ENCODE measurements around the gene NPR2.

Gene NPR2

GRCh38 chr9:35827486-35827885 is 36.1 kb downstream of the NPR2 start:
- no peaks in the 10 kb centered on the region for H3K36me3 ChIP-seq (ENCODE audit: insufficient read depth)
- no peak overlapping the region for H3K4me3 ChIP-seq (IDR thresholded peaks at IDR 0.05; ENCODE audit: insufficient read depth, low read depth, low read length)
- no peak overlapping the region for H3K4me2 ChIP-seq
- no peak overlapping the region for H3K9ac ChIP-seq
- no peak overlapping the region for H2AFZ ChIP-seq (ENCODE audit: low read depth)
- TF ChIP-seq CTCF (conservative IDR thresholded peaks at IDR 0.05; ENCODE audit: low read depth, low read length): no peak
- H4K20me1 ChIP-seq (ENCODE audit: insufficient read depth): no peaks in the 10 kb centered on the region
- peaks cover 16% of the 10 kb centered on the region for H3K4me1 ChIP-seq (ENCODE audit: low read depth, poor library complexity, severe bottlenecking)
- no peaks in the 10 kb centered on the region for H3K79me2 ChIP-seq (ENCODE audit: insufficient read depth, low read depth)
- no peaks in the 10 kb centered on the region for H3K27me3 ChIP-seq (ENCODE audit: insufficient read depth, low read depth)
- no peak overlapping the region for H3K27ac ChIP-seq

- TF ChIP-seq CTCF (conservative IDR thresholded peaks at IDR 0.05; ENCODE audit: low read depth, low read length): no peak
- Histone ChIP-seq H3K4me2 (peak within 1 kb of the TSS; percentile 74), H3K9ac (peak within 1 kb of the TSS; percentile 29; the same call in 1 of the 2 replicates), H3K4me1 (ENCODE audit: low read depth, poor library complexity, severe bottlenecking) (peaks cover 24% of the 10 kb centered on the region), H3K79me2 (ENCODE audit: insufficient read depth, low read depth) (no peaks in the 10 kb centered on the region), H2AFZ (ENCODE audit: low read depth) (peak within 1 kb of the TSS; percentile 93), H3K36me3 (ENCODE audit: insufficient read depth) (no peaks in the 10 kb centered on the region), H3K27me3 (ENCODE audit: insufficient read depth, low read depth) (no peaks in the 10 kb centered on the region), H3K4me3 (IDR thresholded peaks at IDR 0.05; ENCODE audit: insufficient read depth, low read depth, low read length) (no peak within 1 kb of the TSS), H3K27ac (no peak within 1 kb of the TSS), H4K20me1 (ENCODE audit: insufficient read depth) (no peaks in the 10 kb centered on the region)
These were observed 37.3 kb downstream of the NPR2 start, which contains the start of gene FAM221B for GRCh38 chr9:35828716-35829083. FAM221B (minus strand) TSS chr9:35828732; CDS start chr9:35826161, 2,571 bp downstream.

- no peaks in the 10 kb centered on the region for H3K79me2 ChIP-seq (ENCODE audit: insufficient read depth, low read depth)
- TF ChIP-seq CTCF (conservative IDR thresholded peaks at IDR 0.05; ENCODE audit: low read depth, low read length): no peak
- H3K4me2 ChIP-seq: peak within 1 kb of the TSS; percentile 74
- H3K9ac ChIP-seq: peak within 1 kb of the TSS; percentile 29; the same call in 1 of the 2 replicates
- H2AFZ ChIP-seq (ENCODE audit: low read depth): peak within 1 kb of the TSS; percentile 93
- H4K20me1 ChIP-seq (ENCODE audit: insufficient read depth): no peaks in the 10 kb centered on the region
- H3K27ac ChIP-seq: no peak within 1 kb of the TSS
- no peaks in the 10 kb centered on the region for H3K36me3 ChIP-seq (ENCODE audit: insufficient read depth)
- H3K4me1 ChIP-seq (ENCODE audit: low read depth, poor library complexity, severe bottlenecking): peaks cover 29% of the 10 kb centered on the region
- H3K27me3 ChIP-seq (ENCODE audit: insufficient read depth, low read depth): no peaks in the 10 kb centered on the region
- no peak within 1 kb of the TSS for H3K4me3 ChIP-seq (IDR thresholded peaks at IDR 0.05; ENCODE audit: insufficient read depth, low read depth, low read length)
These were observed 37.8 kb downstream of the NPR2 start, which contains the start of gene TMEM8B for GRCh38 chr9:35829084-35829763. TMEM8B (plus strand) TSS chr9:35829228; CDS start chr9:35829448, 220 bp downstream.

GRCh38 chr9:35829764-35830096 is 38.3 kb downstream of the NPR2 start:
- no peak overlapping the region for H3K4me3 ChIP-seq (IDR thresholded peaks at IDR 0.05; ENCODE audit: insufficient read depth, low read depth, low read length)
- no peaks in the 10 kb centered on the region for H3K36me3 ChIP-seq (ENCODE audit: insufficient read depth)
- H3K4me1 ChIP-seq (ENCODE audit: low read depth, poor library complexity, severe bottlenecking): peaks cover 35% of the 10 kb centered on the region
- no peak for TF ChIP-seq CTCF (conservative IDR thresholded peaks at IDR 0.05; ENCODE audit: low read depth, low read length)
- no peaks in the 10 kb centered on the region for H4K20me1 ChIP-seq (ENCODE audit: insufficient read depth)
- no peaks in the 10 kb centered on the region for H3K27me3 ChIP-seq (ENCODE audit: insufficient read depth, low read depth)
- no peaks in the 10 kb centered on the region for H3K79me2 ChIP-seq (ENCODE audit: insufficient read depth, low read depth)
- peak overlapping the region; percentile 67 for H3K4me2 ChIP-seq
- H3K9ac ChIP-seq: peak overlapping the region; percentile 29; the same call in 1 of the 2 replicates
- H3K27ac ChIP-seq: no peak overlapping the region
- H2AFZ ChIP-seq (ENCODE audit: low read depth): peak overlapping the region; percentile 93
